ENCODE data around the gene NUDT16L1.
"Not testable (repeated sequence)": the region's sequence is repeated elsewhere in the genome, so short reads cannot be mapped to it uniquely, and the experiment has no call there.

DNA sequence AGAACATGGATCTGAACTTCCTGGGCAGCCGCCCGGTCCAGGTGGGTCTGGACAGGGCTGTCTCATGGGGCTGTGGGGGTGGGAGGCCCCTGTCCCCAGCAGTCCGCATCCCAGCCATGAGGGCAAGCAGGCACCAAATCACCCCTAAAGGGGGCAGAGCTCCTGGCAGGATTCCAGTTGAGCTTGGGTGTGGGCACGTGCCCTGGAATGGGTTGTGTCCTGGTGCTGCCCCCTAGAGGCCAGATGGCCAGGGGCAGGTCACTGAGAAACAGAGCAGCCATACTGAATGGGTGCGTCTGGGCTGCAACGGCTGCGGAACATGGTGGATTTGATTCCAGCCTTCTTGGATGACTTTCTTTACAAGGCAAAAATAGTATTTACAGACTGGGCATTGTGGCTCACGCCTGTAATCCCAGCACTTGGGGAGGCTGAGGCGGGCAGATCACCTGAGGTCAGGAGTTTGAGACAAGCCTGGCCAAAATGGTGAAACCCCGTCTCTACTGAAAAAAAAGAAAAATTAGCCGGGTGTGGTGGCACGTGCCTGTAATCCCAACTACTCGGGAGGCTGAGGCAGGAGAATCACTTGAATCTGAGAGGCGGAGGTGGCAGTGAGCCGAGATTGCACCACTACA lies 42.8 kb upstream of the NUDT16L1 start:
- TF ChIP-seq, protein P1, sequence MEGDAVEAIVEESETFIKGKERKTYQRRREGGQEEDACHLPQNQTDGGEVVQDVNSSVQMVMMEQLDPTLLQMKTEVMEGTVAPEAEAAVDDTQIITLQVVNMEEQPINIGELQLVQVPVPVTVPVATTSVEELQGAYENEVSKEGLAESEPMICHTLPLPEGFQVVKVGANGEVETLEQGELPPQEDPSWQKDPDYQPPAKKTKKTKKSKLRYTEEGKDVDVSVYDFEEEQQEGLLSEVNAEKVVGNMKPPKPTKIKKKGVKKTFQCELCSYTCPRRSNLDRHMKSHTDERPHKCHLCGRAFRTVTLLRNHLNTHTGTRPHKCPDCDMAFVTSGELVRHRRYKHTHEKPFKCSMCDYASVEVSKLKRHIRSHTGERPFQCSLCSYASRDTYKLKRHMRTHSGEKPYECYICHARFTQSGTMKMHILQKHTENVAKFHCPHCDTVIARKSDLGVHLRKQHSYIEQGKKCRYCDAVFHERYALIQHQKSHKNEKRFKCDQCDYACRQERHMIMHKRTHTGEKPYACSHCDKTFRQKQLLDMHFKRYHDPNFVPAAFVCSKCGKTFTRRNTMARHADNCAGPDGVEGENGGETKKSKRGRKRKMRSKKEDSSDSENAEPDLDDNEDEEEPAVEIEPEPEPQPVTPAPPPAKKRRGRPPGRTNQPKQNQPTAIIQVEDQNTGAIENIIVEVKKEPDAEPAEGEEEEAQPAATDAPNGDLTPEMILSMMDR (IDR thresholded peaks at IDR 0.05) = peak in 3 of 4 experiments; percentile 29 to 42 (median 31)
- TF ChIP-seq POLR2A (IDR thresholded peaks at IDR 0.05) = not testable (repeated sequence)

Measured in uterus (tissue), 2 donors.